ENCODE data around the gene DPM3. TPM values are rescaled to one million over a fixed set of nuclear protein-coding genes. Genes with fewer than 3 reads are reported as not detected.
A peak's percentile ranks its signal among the peaks of the same experiment; 100 is the strongest.

DPM3 gene
- total RNA-seq, 6 donors from 2014 or later: 25.1 to 112 (median 67.5) TPM; not detected in 1

- no peaks in the 10 kb centered on the region for H3K9me3 ChIP-seq
- TF ChIP-seq EP300 (IDR thresholded peaks at IDR 0.05): no peak
- TF ChIP-seq POLR2AphosphoS5 (IDR thresholded peaks at IDR 0.05): no peak
- TF ChIP-seq POLR2A (IDR thresholded peaks at IDR 0.05): no peak
- peaks cover 0 to 7% (median 0%) of the 10 kb centered on the region in 4 donors for H3K36me3 ChIP-seq
- no peak overlapping the region for H3K27ac ChIP-seq
- H3K4me3 ChIP-seq: no peak overlapping the region
- peaks cover 0 to 7% (median 3%) of the 10 kb centered on the region in 4 donors for H3K27me3 ChIP-seq
- DNase-seq (peak; percentile 21 to 32), ATAC-seq (ENCODE audit: low FRiP score in 2 of 2) (no peak)
- peaks cover 30 to 53% (median 41%) of the 10 kb centered on the region in 4 donors for H3K4me1 ChIP-seq
- 92 to 95% methylated on average over 2 to 12 of the region's 12 CpGs for WGBS, 2 donors
These were observed 35.1 kb upstream of the DPM3 start for GRCh38 chr1:155175281-155175926.

GRCh38 chr1:155174324-155175280 is 34.3 kb upstream of the DPM3 start:
- H3K9me3 ChIP-seq: no peaks in the 10 kb centered on the region
- H3K27me3 ChIP-seq: peaks cover 0 to 7% (median 3%) of the 10 kb centered on the region in 4 donors
- H3K4me1 ChIP-seq: peaks cover 30 to 53% (median 41%) of the 10 kb centered on the region in 4 donors
- peak overlapping the region in 2 of 4 donors; percentile 30 to 57 for H3K27ac ChIP-seq
- TF ChIP-seq EP300 (IDR thresholded peaks at IDR 0.05) (no peak), CTCF (IDR thresholded peaks at IDR 0.05) (no peak), POLR2A (IDR thresholded peaks at IDR 0.05) (no peak), POLR2AphosphoS5 (IDR thresholded peaks at IDR 0.05) (no peak)
- peak overlapping the region in 3 of 4 donors; percentile 92 to 94 (median 93) for H3K4me3 ChIP-seq
- DNase-seq: peak in 1 of 2 donors; percentile 77
- H3K36me3 ChIP-seq: peaks cover 0 to 15% (median 4%) of the 10 kb centered on the region in 4 donors
- 8 to 17% methylated on average over 24 to 35 of the region's 35 CpGs for WGBS, 2 donors
- ATAC-seq (ENCODE audit: low FRiP score in 2 of 2): no peak

GRCh38 chr1:155173478-155174323 is 33.4 kb upstream of the DPM3 start, which contains the start of gene TRIM46:
Gene TRIM46, plus strand, starts transcription at chr1:155173849. Its CDS starts 118 bp downstream, at chr1:155173967.
- Histone ChIP-seq H3K9me3 (no peaks in the 10 kb centered on the region), H3K36me3 (peaks cover 0 to 24% (median 13%) of the 10 kb centered on the region in 4 donors), H3K4me1 (peaks cover 30 to 47% (median 40%) of the 10 kb centered on the region in 4 donors), H3K4me3 (peak within 1 kb of the TSS; percentile 71 to 94 (median 92)), H3K27me3 (peaks cover 0 to 7% (median 3%) of the 10 kb centered on the region in 4 donors), H3K27ac (peak within 1 kb of the TSS; percentile 91 to 99 (median 96))
- ATAC-seq (ENCODE audit: low FRiP score in 2 of 2) (no peak), DNase-seq (peak in 1 of 2 donors; percentile 87)
- TF ChIP-seq POLR2AphosphoS5 (IDR thresholded peaks at IDR 0.05) (no peak), CTCF (IDR thresholded peaks at IDR 0.05) (no peak), POLR2A (IDR thresholded peaks at IDR 0.05) (no peak), EP300 (IDR thresholded peaks at IDR 0.05) (no peak)
- 2 to 5% methylated on average over 25 to 36 of the region's 38 CpGs for WGBS, 2 donors

- H3K4me3 ChIP-seq: peak within 1 kb of the TSS; percentile 71 to 94 (median 92)
- WGBS, 2 donors: 0 to 1% methylated on average over 24 to 50 of the region's 57 CpGs
These were observed 32.6 kb upstream of the DPM3 start, which contains the start of gene KRTCAP2 for GRCh38 chr1:155172732-155173477. Gene KRTCAP2, minus strand, starts transcription at chr1:155173304. Its CDS starts 80 bp downstream, at chr1:155173224.

More at GRCh38 chr1:155172732-155173477, 32.6 kb upstream of the DPM3 start, which contains the start of gene KRTCAP2:
- ATAC-seq (ENCODE audit: low FRiP score in 2 of 2): peak; percentile 88 to 93
- Histone ChIP-seq H3K9me3 (no peaks in the 10 kb centered on the region), H3K36me3 (peaks cover 0 to 25% (median 14%) of the 10 kb centered on the region in 4 donors), H3K27me3 (peaks cover 0 to 7% (median 3%) of the 10 kb centered on the region in 4 donors), H3K27ac (peak within 1 kb of the TSS; percentile 91 to 99 (median 96)), H3K4me1 (peaks cover 33 to 44% (median 37%) of the 10 kb centered on the region in 4 donors)
- DNase-seq: peak; percentile 91 to 97
- TF ChIP-seq EP300 (IDR thresholded peaks at IDR 0.05): no peak
- TF ChIP-seq POLR2AphosphoS5 (IDR thresholded peaks at IDR 0.05): peak; percentile 90 to 95
- peak in 3 of 4 donors; percentile 47 to 77 (median 48) for TF ChIP-seq POLR2A (IDR thresholded peaks at IDR 0.05)
- peak; percentile 91 to 99 (median 96) for TF ChIP-seq CTCF (IDR thresholded peaks at IDR 0.05)
